GM12892 (cell line): ENCODE data around the gene OXSM.

Experiments
- POLR2A ChIP-seq: IDR thresholded peaks from 2 replicates; pipeline ENCODE4 v1.6.1; 2011; ENCODE audit warnings: low read depth, low read length, control low read depth
- POLR2AphosphoS5 ChIP-seq: IDR thresholded peaks from 2 replicates; pipeline ENCODE4 v1.6.1; 2011; ENCODE audit warnings: low read depth, low read length, control low read depth

- no peak for TF ChIP-seq POLR2A
- TF ChIP-seq POLR2AphosphoS5, result no peak
Observed at GRCh38 chr3:25785826-25786225, 4.1 kb upstream of the OXSM start.
